Neuronal stem cell (in vitro differentiated cells): ENCODE results near the gene TPM2.

ENCODE experiments used
- DNase-seq: peaks from one replicate; pipeline ENCODE4 v3.0.0-alpha.2; 2013; ENCODE audit warnings: low spot score
- H2AFZ ChIP-seq: one replicate; pipeline ENCODE4 v1.6.1; 2013; ENCODE audit warnings: mild to moderate bottlenecking, low read length, inconsistent platforms
- H2AK5ac ChIP-seq: 2 replicates; pipeline ENCODE4 v1.6.1; 2013; ENCODE audit warnings: low read depth, mild to moderate bottlenecking, inconsistent platforms, low read length, moderate library complexity, mixed read lengths
- H2BK120ac ChIP-seq: 2 replicates; pipeline ENCODE4 v1.6.1; 2013; ENCODE audit warnings: low read depth, mild to moderate bottlenecking, inconsistent platforms, low read length, moderate library complexity, mixed read lengths
- H2BK12ac ChIP-seq: one replicate; pipeline ENCODE4 v1.6.1; 2013; ENCODE audit warnings: low read length, inconsistent platforms
- H2BK15ac ChIP-seq: 2 replicates; pipeline ENCODE4 v1.6.1; 2013; ENCODE audit warnings: mild to moderate bottlenecking, low read length, inconsistent platforms, mixed read lengths
- H2BK5ac ChIP-seq: one replicate; pipeline ENCODE4 v1.6.1; 2013; ENCODE audit warnings: inconsistent platforms, mild to moderate bottlenecking, low read length, moderate library complexity
- H3K14ac ChIP-seq: one replicate; pipeline ENCODE4 v1.6.1; 2013; ENCODE audit warnings: low read length, inconsistent platforms
- H3K18ac ChIP-seq: 2 replicates; pipeline ENCODE4 v1.6.1; 2013; ENCODE audit warnings: low read length, inconsistent platforms
- H3K23ac ChIP-seq: 2 replicates; pipeline ENCODE4 v1.6.1; 2013; ENCODE audit warnings: low read depth, mild to moderate bottlenecking, mixed read lengths, low read length, inconsistent platforms; ENCODE audit not compliant: poor library complexity
- H3K27ac ChIP-seq: replicated peaks from 3 replicates; pipeline ENCODE4 v1.5.1; 2013; ENCODE audit warnings: low read length, inconsistent platforms
- H3K27me3 ChIP-seq, 3 experiments: 2 replicates each; pipeline ENCODE4 v1.6.1; 2013; ENCODE audit warnings: low read length in 3 of 3, mild to moderate bottlenecking in 2 of 3, inconsistent platforms in 1 of 3, low read depth in 1 of 3, mixed read lengths in 1 of 3, moderate library complexity in 1 of 3; ENCODE audit not compliant: control insufficient read depth in 3 of 3, insufficient read depth in 3 of 3
- H3K36me3 ChIP-seq, 2 donors: replicated peaks in 1 of 2; 2 replicates each; pipeline ENCODE4 v1.6.1; 2013; ENCODE audit warnings: low read length in 2 of 2; ENCODE audit not compliant: control insufficient read depth in 2 of 2, insufficient read depth in 2 of 2
- H3K4ac ChIP-seq: 2 replicates; pipeline ENCODE4 v1.6.1; 2013; ENCODE audit warnings: inconsistent platforms, mild to moderate bottlenecking, low read length, moderate library complexity
- H3K4me1 ChIP-seq, 2 donors: 1 replicate in 1 of 2; 2 replicates in 1 of 2; pipeline ENCODE4 v1.6.1; 2013; ENCODE audit warnings: low read length in 2 of 2, low read depth in 1 of 2; ENCODE audit not compliant: control insufficient read depth in 2 of 2, insufficient read depth in 1 of 2
- H3K4me2 ChIP-seq: one replicate; pipeline ENCODE4 v1.6.1; 2013; ENCODE audit warnings: mild to moderate bottlenecking, low read length, inconsistent platforms; ENCODE audit not compliant: insufficient read depth, poor library complexity, severe bottlenecking
- H3K4me3 ChIP-seq, 2 donors: 2 replicates each; pipeline ENCODE4 v1.5.1; 2013; ENCODE audit warnings: low read length in 2 of 2, mild to moderate bottlenecking in 2 of 2, inconsistent platforms in 1 of 2, moderate library complexity in 1 of 2
- H3K79me1 ChIP-seq: one replicate; pipeline ENCODE4 v1.6.1; 2013; ENCODE audit warnings: low read depth, mild to moderate bottlenecking, inconsistent platforms, low read length, moderate library complexity
- H3K9ac ChIP-seq: one replicate; pipeline ENCODE4 v1.6.1; 2013; ENCODE audit warnings: mild to moderate bottlenecking, low read depth, low read length, inconsistent platforms; ENCODE audit not compliant: poor library complexity
- H3K9me3 ChIP-seq, 2 donors: replicated peaks in 1 of 2; 2 replicates each; pipeline versions ENCODE3 to v1.6.1; 2013; ENCODE audit warnings: low read length in 2 of 2, mild to moderate bottlenecking in 2 of 2, inconsistent platforms in 1 of 2, low read depth in 1 of 2, mixed read lengths in 1 of 2, moderate library complexity in 1 of 2; ENCODE audit not compliant: control insufficient read depth in 2 of 2, insufficient read depth in 1 of 2
- H4K8ac ChIP-seq: one replicate; pipeline ENCODE4 v1.6.1; 2013; ENCODE audit warnings: low read depth, mild to moderate bottlenecking, inconsistent platforms, low read length, moderate library complexity
- H4K91ac ChIP-seq: one replicate; pipeline ENCODE4 v1.6.1; 2013; ENCODE audit warnings: low read length, low read depth, mild to moderate bottlenecking, inconsistent platforms; ENCODE audit not compliant: poor library complexity
- WGBS, 2 donors: extraction: QIAGEN DNeasy Blood & Tissue Kit; methylation state at CpG; one replicate each; pipeline ENCODE4 v1.1.7; 2013; ENCODE audit warnings: missing lambda C conversion rate in 2 of 2, mixed read lengths in 1 of 2; ENCODE audit not compliant: insufficient read length in 2 of 2, insufficient replicate concordance in 1 of 2; ENCODE audit errors: extremely low coverage in 2 of 2; 5-methylcytosine and 5-hydroxymethylcytosine counted together

The TPM2 gene

GRCh38 chr9:35682520-35683315 is 7.0 kb downstream of the TPM2 start:
- no peak overlapping the region for H3K4ac ChIP-seq
- no peak overlapping the region for H4K91ac ChIP-seq
- DNase-seq = no peak
- H3K4me2 ChIP-seq = no peak overlapping the region
- no peak overlapping the region for H3K27ac ChIP-seq
- no peak overlapping the region for H2AFZ ChIP-seq
- H2BK12ac ChIP-seq = no peak overlapping the region
- no peaks in the 10 kb centered on the region for H3K79me1 ChIP-seq
- H2BK15ac ChIP-seq = no peak overlapping the region
- H4K8ac ChIP-seq = no peak overlapping the region
- H3K14ac ChIP-seq = no peak overlapping the region
- no peak overlapping the region for H3K9ac ChIP-seq
- no peak overlapping the region for H2BK120ac ChIP-seq
- WGBS, 2 donors = no CpG with 5 or more reads among the region's 10 CpGs
- H2BK5ac ChIP-seq = no peak overlapping the region
- no peaks in the 10 kb centered on the region for H3K27me3 ChIP-seq
- no peak overlapping the region for H3K18ac ChIP-seq
- peak overlapping the region; percentile 29 for H3K23ac ChIP-seq
- H3K4me3 ChIP-seq = no peak overlapping the region
- peaks cover 0 to 17% of the 10 kb centered on the region in 2 donors for H3K4me1 ChIP-seq
- no peak overlapping the region for H2AK5ac ChIP-seq
- H3K36me3 ChIP-seq = peaks cover 19 to 35% of the 10 kb centered on the region in 2 donors
- H3K9me3 ChIP-seq = no peaks in the 10 kb centered on the region

DNA sequence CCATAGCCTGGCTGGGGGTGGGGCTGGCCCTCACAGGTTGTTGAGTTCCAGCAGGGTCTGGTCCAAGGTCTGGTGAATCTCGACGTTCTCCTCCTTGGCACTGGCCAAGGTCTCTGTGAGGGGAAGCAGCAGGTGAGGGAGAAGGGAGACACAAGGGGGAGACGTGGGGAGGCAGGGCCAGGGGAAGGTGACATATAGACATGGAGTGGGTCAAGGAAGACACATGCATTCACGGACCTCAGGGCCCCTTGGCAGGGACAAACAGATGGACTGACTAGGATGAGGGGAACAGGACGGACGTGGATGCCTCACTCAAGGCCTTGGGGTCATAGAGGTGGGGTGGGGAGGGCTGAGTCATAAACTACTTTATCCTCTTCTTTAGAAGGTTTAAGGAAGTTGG is 7.7 kb downstream of the TPM2 start:
- no peak overlapping the region for H3K23ac ChIP-seq
- peaks cover 19 to 35% of the 10 kb centered on the region in 2 donors for H3K36me3 ChIP-seq
- no peak overlapping the region for H2AK5ac ChIP-seq
- H3K79me1 ChIP-seq = no peaks in the 10 kb centered on the region
- no CpG with 5 or more reads among the region's 6 CpGs for WGBS, 2 donors
- no peak overlapping the region for H4K91ac ChIP-seq
- H2BK12ac ChIP-seq = no peak overlapping the region
- H3K18ac ChIP-seq = no peak overlapping the region
- H3K4me1 ChIP-seq = peaks cover 0 to 13% of the 10 kb centered on the region in 2 donors
- H3K4me3 ChIP-seq = no peak overlapping the region
- H2BK5ac ChIP-seq = no peak overlapping the region
- no peak overlapping the region for H3K4ac ChIP-seq
- no peak overlapping the region for H2AFZ ChIP-seq
- no peak overlapping the region for H2BK120ac ChIP-seq
- H2BK15ac ChIP-seq = no peak overlapping the region
- no peak overlapping the region for H3K27ac ChIP-seq
- no peak for DNase-seq
- no peak overlapping the region for H3K14ac ChIP-seq
- H3K4me2 ChIP-seq = no peak overlapping the region
- no peak overlapping the region for H4K8ac ChIP-seq
- H3K9me3 ChIP-seq = no peaks in the 10 kb centered on the region
- H3K27me3 ChIP-seq = no peaks in the 10 kb centered on the region
- H3K9ac ChIP-seq = no peak overlapping the region

DNA sequence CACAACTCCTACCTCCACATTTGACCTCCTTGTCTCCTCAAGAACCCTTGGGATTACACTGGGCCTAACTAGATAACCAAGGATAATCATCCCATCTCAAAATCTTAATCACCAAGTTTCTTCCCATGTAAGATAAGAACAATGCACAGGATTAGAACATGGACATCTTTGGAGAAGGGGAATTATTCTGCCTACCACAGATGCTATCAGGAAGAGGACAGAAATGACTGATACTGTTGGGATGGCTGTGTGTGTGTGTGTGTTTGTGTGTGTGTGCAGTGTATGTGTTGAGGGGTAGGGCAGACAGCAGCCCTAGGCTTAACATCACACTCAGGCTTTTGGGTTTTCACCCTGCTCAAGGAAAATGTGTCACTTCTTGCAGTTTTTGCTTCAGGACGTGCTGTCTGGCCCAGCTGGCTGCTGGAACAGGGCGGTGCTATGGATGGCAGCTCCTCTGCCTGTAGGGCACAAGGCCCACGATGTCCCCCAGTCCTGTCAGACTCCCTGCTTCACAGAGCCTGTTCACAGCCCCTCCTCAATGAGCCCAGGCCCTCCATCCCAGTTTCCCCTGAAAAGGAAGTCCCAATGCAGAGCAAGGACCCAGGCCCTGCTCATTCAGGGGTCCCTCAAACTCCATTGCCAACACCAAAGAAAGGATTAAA is 8.3 kb downstream of the TPM2 start:
- Histone ChIP-seq H3K4me1 (peaks cover 0 to 14% of the 10 kb centered on the region in 2 donors), H2BK12ac (no peak overlapping the region), H2AFZ (no peak overlapping the region), H3K4me3 (peak overlapping the region in 1 of 2 donors; percentile 9), H3K79me1 (no peaks in the 10 kb centered on the region), H2BK120ac (no peak overlapping the region), H3K27me3 (peaks cover 0 to 2% (median 0%) of the 10 kb centered on the region in 3 experiments), H3K23ac (peak overlapping the region; percentile 45), H3K18ac (no peak overlapping the region), H2BK15ac (no peak overlapping the region), H4K8ac (no peak overlapping the region), H2AK5ac (no peak overlapping the region), H3K9me3 (no peaks in the 10 kb centered on the region), H3K14ac (no peak overlapping the region), H3K9ac (peak overlapping the region; percentile 50), H3K27ac (no peak overlapping the region), H4K91ac (no peak overlapping the region), H3K4ac (no peak overlapping the region), H3K4me2 (no peak overlapping the region), H2BK5ac (no peak overlapping the region), H3K36me3 (peaks cover 19 to 35% of the 10 kb centered on the region in 2 donors)
- no peak for DNase-seq
- WGBS, 2 donors = no CpG with 5 or more reads among the region's 3 CpGs
